Measurements from ENCODE around the gene SLC23A1. TPM values are rescaled to one million over a fixed set of nuclear protein-coding genes. Genes with fewer than 3 reads are reported as not detected.
A peak's percentile ranks its signal among the peaks of the same experiment; 100 is the strongest.

Gene SLC23A1
- total RNA-seq, 1 donor from 2014 or later: 2.1 TPM

DNA sequence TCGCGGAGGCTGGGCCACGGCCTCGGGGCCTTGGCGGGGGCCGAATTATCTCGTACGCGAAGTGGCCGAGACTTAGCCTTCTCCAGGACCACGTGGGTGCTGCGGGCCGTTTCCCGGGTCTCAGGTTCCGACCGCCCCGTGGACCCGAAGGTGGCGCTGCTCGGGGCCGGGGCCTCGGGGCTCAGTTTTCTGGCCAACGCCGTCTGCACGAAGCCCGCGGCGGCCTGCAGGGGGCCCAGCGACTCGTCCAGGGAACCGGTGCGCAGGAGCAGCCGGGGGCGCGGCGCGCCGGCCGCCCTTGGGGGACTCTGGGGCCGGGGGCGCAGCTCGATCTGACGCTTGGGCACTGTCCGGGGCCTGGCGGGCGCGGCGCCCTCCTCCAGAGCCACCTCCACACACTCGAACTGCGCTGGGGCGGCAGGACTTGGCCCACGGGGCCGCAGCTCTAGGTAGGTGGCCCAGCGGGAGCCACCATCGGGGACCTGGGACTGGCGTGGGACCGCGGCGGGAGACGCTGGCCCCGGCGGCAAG is 11.1 kb upstream of the SLC23A1 start:
- H3K27ac Mint-ChIP-seq: no peak overlapping the region
- no peaks in the 10 kb centered on the region for H3K9me3 Mint-ChIP-seq
- peaks cover 52% of the 10 kb centered on the region for H3K27me3 Mint-ChIP-seq

GRCh38 chr5:139393497-139394122 is 10.5 kb upstream of the SLC23A1 start:
- DNase-seq (ENCODE audit: extremely low spot score, unreplicated experiment): no peak
- Mint-ChIP-seq H3K36me3 (peaks cover 4% of the 10 kb centered on the region), H3K27me3 (peaks cover 52% of the 10 kb centered on the region), H3K27ac (peak overlapping the region; percentile 61), H3K4me1 (ENCODE audit: unreplicated experiment) (peaks cover 4% of the 10 kb centered on the region), H3K4me3 (peak overlapping the region; percentile 86), H3K9me3 (no peaks in the 10 kb centered on the region)
- TF ChIP-seq, protein P1, sequence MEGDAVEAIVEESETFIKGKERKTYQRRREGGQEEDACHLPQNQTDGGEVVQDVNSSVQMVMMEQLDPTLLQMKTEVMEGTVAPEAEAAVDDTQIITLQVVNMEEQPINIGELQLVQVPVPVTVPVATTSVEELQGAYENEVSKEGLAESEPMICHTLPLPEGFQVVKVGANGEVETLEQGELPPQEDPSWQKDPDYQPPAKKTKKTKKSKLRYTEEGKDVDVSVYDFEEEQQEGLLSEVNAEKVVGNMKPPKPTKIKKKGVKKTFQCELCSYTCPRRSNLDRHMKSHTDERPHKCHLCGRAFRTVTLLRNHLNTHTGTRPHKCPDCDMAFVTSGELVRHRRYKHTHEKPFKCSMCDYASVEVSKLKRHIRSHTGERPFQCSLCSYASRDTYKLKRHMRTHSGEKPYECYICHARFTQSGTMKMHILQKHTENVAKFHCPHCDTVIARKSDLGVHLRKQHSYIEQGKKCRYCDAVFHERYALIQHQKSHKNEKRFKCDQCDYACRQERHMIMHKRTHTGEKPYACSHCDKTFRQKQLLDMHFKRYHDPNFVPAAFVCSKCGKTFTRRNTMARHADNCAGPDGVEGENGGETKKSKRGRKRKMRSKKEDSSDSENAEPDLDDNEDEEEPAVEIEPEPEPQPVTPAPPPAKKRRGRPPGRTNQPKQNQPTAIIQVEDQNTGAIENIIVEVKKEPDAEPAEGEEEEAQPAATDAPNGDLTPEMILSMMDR (conservative IDR thresholded peaks at IDR 0.05): no peak

More for the DNA sequence above, 11.1 kb upstream of the SLC23A1 start:
- H3K36me3 Mint-ChIP-seq: peaks cover 4% of the 10 kb centered on the region
- no peak overlapping the region for H3K4me3 Mint-ChIP-seq
- TF ChIP-seq, protein P1 (conservative IDR thresholded peaks at IDR 0.05): peak; percentile 74
- DNase-seq (ENCODE audit: extremely low spot score, unreplicated experiment): no peak
- peaks cover 4% of the 10 kb centered on the region for H3K4me1 Mint-ChIP-seq (ENCODE audit: unreplicated experiment)

DNA sequence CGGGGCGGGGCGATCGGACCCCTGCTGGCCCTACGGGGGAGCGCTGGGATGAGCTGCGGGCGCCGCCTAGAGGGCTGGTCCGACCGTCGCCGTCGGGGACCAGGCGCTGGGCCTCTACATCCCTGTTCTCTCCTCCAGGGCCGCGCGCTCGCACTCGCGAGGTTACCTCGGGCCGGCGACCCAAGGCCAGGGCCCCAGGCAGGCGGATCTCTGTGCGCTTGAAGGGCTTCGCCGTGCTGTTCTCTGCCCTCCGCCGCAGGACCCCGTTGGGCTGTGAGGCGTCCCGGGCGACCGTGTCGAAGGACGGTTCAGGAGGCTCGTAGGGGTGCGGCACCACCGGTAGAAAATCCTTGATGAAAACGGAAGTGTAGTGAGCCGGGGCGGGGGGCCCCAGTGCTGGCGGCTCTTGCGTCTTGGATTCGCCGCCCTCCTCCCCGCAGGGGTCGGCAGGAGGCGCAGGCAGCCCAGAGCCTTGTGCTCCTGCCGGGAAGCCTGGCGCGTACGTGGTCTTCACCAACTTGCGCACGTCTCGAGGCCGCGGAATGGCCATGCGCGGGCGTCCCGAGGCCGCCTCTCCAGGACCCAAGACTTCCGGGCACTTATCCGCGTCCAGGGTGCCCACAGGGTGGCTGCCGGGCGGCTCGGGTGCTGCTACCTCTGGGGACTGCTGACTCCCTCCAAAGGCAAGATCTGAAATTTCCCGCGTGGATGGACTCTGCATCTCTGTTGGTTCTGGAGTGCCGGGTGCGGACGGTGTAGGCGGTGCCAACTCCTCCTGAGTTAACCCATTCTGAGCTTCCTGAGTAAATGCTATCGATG is 9.8 kb upstream of the SLC23A1 start:
- Mint-ChIP-seq H3K4me1 (ENCODE audit: unreplicated experiment) (peaks cover 4% of the 10 kb centered on the region), H3K27ac (peak overlapping the region; percentile 61), H3K36me3 (peaks cover 4% of the 10 kb centered on the region), H3K27me3 (peaks cover 52% of the 10 kb centered on the region), H3K4me3 (peak overlapping the region; percentile 86), H3K9me3 (no peaks in the 10 kb centered on the region)
- TF ChIP-seq, protein P1 (conservative IDR thresholded peaks at IDR 0.05): peak; percentile 80
- no peak for DNase-seq (ENCODE audit: extremely low spot score, unreplicated experiment)

DNA sequence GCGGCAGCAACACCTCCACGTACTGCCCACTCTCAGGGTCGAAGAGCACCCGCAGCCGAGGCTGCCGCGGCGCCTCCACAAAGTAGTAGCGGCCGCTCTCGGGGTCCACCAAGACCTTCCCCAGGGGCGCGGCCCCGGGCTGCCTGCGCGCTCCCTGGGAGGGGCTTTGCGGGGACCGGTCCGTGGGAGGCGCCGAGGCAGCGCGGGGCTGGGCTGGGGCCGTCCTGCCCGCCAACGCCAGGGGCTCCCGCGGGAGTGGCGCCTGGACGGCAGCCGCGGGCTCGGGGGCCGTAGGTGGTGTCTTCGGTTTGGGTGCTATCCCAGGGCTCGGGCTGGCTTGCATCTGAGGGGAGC is 9.2 kb upstream of the SLC23A1 start:
- Mint-ChIP-seq H3K9me3 (no peaks in the 10 kb centered on the region), H3K27ac (no peak overlapping the region), H3K27me3 (peaks cover 52% of the 10 kb centered on the region), H3K36me3 (peaks cover 4% of the 10 kb centered on the region), H3K4me1 (ENCODE audit: unreplicated experiment) (peaks cover 4% of the 10 kb centered on the region), H3K4me3 (no peak overlapping the region)
- DNase-seq (ENCODE audit: extremely low spot score, unreplicated experiment): no peak
- TF ChIP-seq, protein P1 (conservative IDR thresholded peaks at IDR 0.05): no peak

GRCh38 chr5:139391570-139392323 is 8.7 kb upstream of the SLC23A1 start:
- Mint-ChIP-seq H3K4me1 (ENCODE audit: unreplicated experiment) (peaks cover 4% of the 10 kb centered on the region), H3K27me3 (peaks cover 46% of the 10 kb centered on the region)

More at GRCh38 chr5:139391570-139392323, 8.7 kb upstream of the SLC23A1 start:
- no peaks in the 10 kb centered on the region for H3K9me3 Mint-ChIP-seq
- no peaks in the 10 kb centered on the region for H3K36me3 Mint-ChIP-seq
- peak overlapping the region; percentile 79 for H3K4me3 Mint-ChIP-seq
- peak overlapping the region; percentile 41 for H3K27ac Mint-ChIP-seq
- no peak for DNase-seq (ENCODE audit: extremely low spot score, unreplicated experiment)
- TF ChIP-seq, protein P1 (conservative IDR thresholded peaks at IDR 0.05): no peak

Measured in type B pancreatic cell (in vitro differentiated cells).